ENCODE results near the gene TSGA10IP.

TSGA10IP gene

DNA sequence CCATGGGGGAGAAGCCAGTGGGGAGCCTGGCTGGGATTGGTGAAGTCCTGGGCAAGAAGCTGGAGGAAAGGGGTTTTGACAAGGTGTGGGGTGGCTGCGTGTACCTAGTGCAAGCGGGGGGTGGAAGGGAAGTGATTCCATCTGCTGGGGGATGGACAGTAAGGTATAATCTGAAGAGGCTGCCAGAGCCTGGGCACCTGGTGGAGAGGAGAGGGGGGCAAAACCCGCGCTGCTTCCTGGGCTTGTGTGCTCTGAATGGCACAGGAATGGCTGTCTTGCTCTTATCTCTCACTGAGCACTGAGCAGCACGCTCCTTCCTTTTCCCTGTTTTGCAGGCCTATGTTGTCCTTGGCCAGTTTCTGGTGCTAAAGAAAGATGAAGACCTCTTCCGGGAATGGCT is 58.0 kb downstream of the TSGA10IP start:
- H3K9me3 ChIP-seq (ENCODE audit: insufficient read depth, low read depth, low read length) = no peaks in the 10 kb centered on the region

DNA sequence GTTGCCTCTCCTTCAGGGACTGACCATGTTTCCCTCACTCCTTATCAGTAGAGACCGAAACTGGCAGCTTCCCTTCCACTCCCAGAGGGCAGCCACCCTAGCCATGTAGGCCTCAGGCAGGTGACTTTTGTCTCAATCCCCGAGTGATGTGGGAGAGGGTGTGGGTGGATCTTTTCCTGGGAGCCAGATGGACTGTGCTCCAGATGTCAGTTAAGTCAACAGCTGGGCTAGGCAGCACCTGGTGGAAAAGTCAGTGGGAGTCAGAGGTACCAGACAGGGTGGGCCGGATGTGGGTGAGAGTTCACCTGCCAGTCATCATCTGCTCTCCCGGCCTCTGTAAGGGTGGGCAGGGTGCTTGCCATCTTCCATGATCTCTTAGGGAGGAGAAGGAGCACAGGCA is 58.9 kb downstream of the TSGA10IP start:
- no CpG with 5 or more reads among the region's 4 CpGs for WGBS (ENCODE audit: extremely low coverage, insufficient coverage, insufficient read length)
- Histone ChIP-seq H2AK5ac (ENCODE audit: low read length) (no peak overlapping the region), H3K9me3 (ENCODE audit: insufficient read depth, low read depth, low read length) (no peaks in the 10 kb centered on the region)

More for the DNA sequence above, 58.0 kb downstream of the TSGA10IP start:
- H2AK5ac ChIP-seq (ENCODE audit: low read length) = no peak overlapping the region
- no CpG with 5 or more reads among the region's 6 CpGs for WGBS (ENCODE audit: extremely low coverage, insufficient coverage, insufficient read length)
- H3K4me2 ChIP-seq (ENCODE audit: low read length) = peak overlapping the region; percentile 94
- H3K27me3 ChIP-seq (ENCODE audit: insufficient read depth, low read length) = no peaks in the 10 kb centered on the region
- H3K14ac ChIP-seq (ENCODE audit: low read length) = no peak overlapping the region
- H2BK120ac ChIP-seq (ENCODE audit: insufficient read depth, low read length, poor library complexity) = no peak overlapping the region
- no peak overlapping the region for H3K23ac ChIP-seq (ENCODE audit: low read length)
- H3K79me1 ChIP-seq (ENCODE audit: low read length) = peaks cover 10% of the 10 kb centered on the region
- H3K79me2 ChIP-seq (ENCODE audit: control insufficient read depth, insufficient read depth, low read length, poor library complexity) = peaks cover 9% of the 10 kb centered on the region
- H3K27ac ChIP-seq (ENCODE audit: low read depth, low read length) = no peak overlapping the region
- peaks cover 9 to 16% of the 10 kb centered on the region in 2 experiments for H3K4me1 ChIP-seq (ENCODE audit: control insufficient read depth in 1 of 2, insufficient read depth in 2 of 2, low read length in 2 of 2)
- no peak overlapping the region for H2AFZ ChIP-seq (ENCODE audit: insufficient read depth, low read length, poor library complexity)
- peak overlapping the region; percentile 61 for H3K9ac ChIP-seq (ENCODE audit: low read length)
- no peak for DNase-seq
- peak overlapping the region; percentile 71 for H3K4ac ChIP-seq (ENCODE audit: low read depth, low read length)
- H2BK5ac ChIP-seq (ENCODE audit: low read depth, low read length, poor library complexity) = no peak overlapping the region
- H3K18ac ChIP-seq (ENCODE audit: low read length) = no peak overlapping the region
- H3K4me3 ChIP-seq (ENCODE audit: low read depth, low read length) = no peak overlapping the region
- H2BK12ac ChIP-seq (ENCODE audit: low read length) = no peak overlapping the region
- H3K36me3 ChIP-seq (ENCODE audit: control insufficient read depth in 1 of 2, insufficient read depth in 2 of 2, low read length in 2 of 2) = peaks cover 25 to 29% of the 10 kb centered on the region in 2 experiments
- peak overlapping the region; percentile 87 for H4K91ac ChIP-seq (ENCODE audit: low read depth, low read length)
- H4K8ac ChIP-seq (ENCODE audit: low read depth, low read length) = no peak overlapping the region
- H4K12ac ChIP-seq (ENCODE audit: low read depth, low read length) = no peak overlapping the region

GRCh38 chr11:66006134-66006890 is 61.0 kb downstream of the TSGA10IP start:
- no peak overlapping the region for H3K23ac ChIP-seq (ENCODE audit: low read length)

More for the DNA sequence above, 58.9 kb downstream of the TSGA10IP start:
- Histone ChIP-seq H3K18ac (ENCODE audit: low read length) (peak overlapping the region; percentile 29), H4K8ac (ENCODE audit: low read depth, low read length) (no peak overlapping the region), H2BK120ac (ENCODE audit: insufficient read depth, low read length, poor library complexity) (no peak overlapping the region), H3K4ac (ENCODE audit: low read depth, low read length) (peak overlapping the region; percentile 31), H3K4me3 (ENCODE audit: low read depth, low read length) (no peak overlapping the region), H4K91ac (ENCODE audit: low read depth, low read length) (no peak overlapping the region), H2BK5ac (ENCODE audit: low read depth, low read length, poor library complexity) (no peak overlapping the region), H4K12ac (ENCODE audit: low read depth, low read length) (no peak overlapping the region), H2AFZ (ENCODE audit: insufficient read depth, low read length, poor library complexity) (no peak overlapping the region), H3K36me3 (ENCODE audit: control insufficient read depth in 1 of 2, insufficient read depth in 2 of 2, low read length in 2 of 2) (peaks cover 19 to 21% of the 10 kb centered on the region in 2 experiments), H3K4me1 (ENCODE audit: control insufficient read depth in 1 of 2, insufficient read depth in 2 of 2, low read length in 2 of 2) (peaks cover 14 to 23% of the 10 kb centered on the region in 2 experiments), H3K4me2 (ENCODE audit: low read length) (no peak overlapping the region), H3K23ac (ENCODE audit: low read length) (no peak overlapping the region), H3K14ac (ENCODE audit: low read length) (no peak overlapping the region), H3K27ac (ENCODE audit: low read depth, low read length) (no peak overlapping the region), H3K27me3 (ENCODE audit: insufficient read depth, low read length) (no peaks in the 10 kb centered on the region), H3K9ac (ENCODE audit: low read length) (no peak overlapping the region), H3K79me1 (ENCODE audit: low read length) (peaks cover 10% of the 10 kb centered on the region), H3K79me2 (ENCODE audit: control insufficient read depth, insufficient read depth, low read length, poor library complexity) (peaks cover 9% of the 10 kb centered on the region), H2BK12ac (ENCODE audit: low read length) (no peak overlapping the region)
- no peak for DNase-seq

GRCh38 chr11:66006891-66007176 is 61.6 kb downstream of the TSGA10IP start:
- H3K27ac ChIP-seq (ENCODE audit: low read depth, low read length) = no peak overlapping the region
- no peak overlapping the region for H3K4ac ChIP-seq (ENCODE audit: low read depth, low read length)
- no peak overlapping the region for H3K23ac ChIP-seq (ENCODE audit: low read length)
- no peak overlapping the region for H4K91ac ChIP-seq (ENCODE audit: low read depth, low read length)
- no peak for DNase-seq
- no peak overlapping the region for H3K18ac ChIP-seq (ENCODE audit: low read length)
- no peak overlapping the region for H3K4me3 ChIP-seq (ENCODE audit: low read depth, low read length)
- no peak overlapping the region for H2BK5ac ChIP-seq (ENCODE audit: low read depth, low read length, poor library complexity)
- peaks cover 25 to 31% of the 10 kb centered on the region in 2 experiments for H3K4me1 ChIP-seq (ENCODE audit: control insufficient read depth in 1 of 2, insufficient read depth in 2 of 2, low read length in 2 of 2)
- H3K4me2 ChIP-seq (ENCODE audit: low read length) = no peak overlapping the region
- H4K12ac ChIP-seq (ENCODE audit: low read depth, low read length) = no peak overlapping the region
- H4K8ac ChIP-seq (ENCODE audit: low read depth, low read length) = no peak overlapping the region
- peak overlapping the region; percentile 4 for H2AK5ac ChIP-seq (ENCODE audit: low read length)
- WGBS (ENCODE audit: extremely low coverage, insufficient coverage, insufficient read length) = no CpG with 5 or more reads among the region's 4 CpGs
- no peaks in the 10 kb centered on the region for H3K9me3 ChIP-seq (ENCODE audit: insufficient read depth, low read depth, low read length)
- H3K79me1 ChIP-seq (ENCODE audit: low read length) = peaks cover 16% of the 10 kb centered on the region
- H3K14ac ChIP-seq (ENCODE audit: low read length) = no peak overlapping the region
- H2BK12ac ChIP-seq (ENCODE audit: low read length) = peak overlapping the region; percentile 2
- H3K9ac ChIP-seq (ENCODE audit: low read length) = no peak overlapping the region
- no peak overlapping the region for H2BK120ac ChIP-seq (ENCODE audit: insufficient read depth, low read length, poor library complexity)
- no peak overlapping the region for H2AFZ ChIP-seq (ENCODE audit: insufficient read depth, low read length, poor library complexity)
- peaks cover 8 to 9% of the 10 kb centered on the region in 2 experiments for H3K36me3 ChIP-seq (ENCODE audit: control insufficient read depth in 1 of 2, insufficient read depth in 2 of 2, low read length in 2 of 2)
- H3K79me2 ChIP-seq (ENCODE audit: control insufficient read depth, insufficient read depth, low read length, poor library complexity) = peaks cover 6% of the 10 kb centered on the region
- no peaks in the 10 kb centered on the region for H3K27me3 ChIP-seq (ENCODE audit: insufficient read depth, low read length)

More at GRCh38 chr11:66006134-66006890, 61.0 kb downstream of the TSGA10IP start:
- peaks cover 14% of the 10 kb centered on the region for H3K79me1 ChIP-seq (ENCODE audit: low read length)
- H3K27me3 ChIP-seq (ENCODE audit: insufficient read depth, low read length) = no peaks in the 10 kb centered on the region
- no peak overlapping the region for H2AK5ac ChIP-seq (ENCODE audit: low read length)
- H3K4ac ChIP-seq (ENCODE audit: low read depth, low read length) = no peak overlapping the region
- H3K9ac ChIP-seq (ENCODE audit: low read length) = no peak overlapping the region
- H3K18ac ChIP-seq (ENCODE audit: low read length) = no peak overlapping the region
- no peak overlapping the region for H2BK120ac ChIP-seq (ENCODE audit: insufficient read depth, low read length, poor library complexity)
- DNase-seq = no peak
- H4K91ac ChIP-seq (ENCODE audit: low read depth, low read length) = peak overlapping the region; percentile 20
- H2BK5ac ChIP-seq (ENCODE audit: low read depth, low read length, poor library complexity) = no peak overlapping the region
- H3K9me3 ChIP-seq (ENCODE audit: insufficient read depth, low read depth, low read length) = no peaks in the 10 kb centered on the region
- no peak overlapping the region for H2AFZ ChIP-seq (ENCODE audit: insufficient read depth, low read length, poor library complexity)
- no peak overlapping the region for H4K12ac ChIP-seq (ENCODE audit: low read depth, low read length)
- peaks cover 8 to 9% of the 10 kb centered on the region in 2 experiments for H3K36me3 ChIP-seq (ENCODE audit: control insufficient read depth in 1 of 2, insufficient read depth in 2 of 2, low read length in 2 of 2)
- H3K4me2 ChIP-seq (ENCODE audit: low read length) = no peak overlapping the region
- no peak overlapping the region for H3K27ac ChIP-seq (ENCODE audit: low read depth, low read length)
- no peak overlapping the region for H2BK12ac ChIP-seq (ENCODE audit: low read length)
- H4K8ac ChIP-seq (ENCODE audit: low read depth, low read length) = no peak overlapping the region
- H3K4me3 ChIP-seq (ENCODE audit: low read depth, low read length) = no peak overlapping the region
- WGBS (ENCODE audit: extremely low coverage, insufficient coverage, insufficient read length) = no CpG with 5 or more reads among the region's 13 CpGs
- peaks cover 9% of the 10 kb centered on the region for H3K79me2 ChIP-seq (ENCODE audit: control insufficient read depth, insufficient read depth, low read length, poor library complexity)
- no peak overlapping the region for H3K14ac ChIP-seq (ENCODE audit: low read length)
- peaks cover 21 to 25% of the 10 kb centered on the region in 2 experiments for H3K4me1 ChIP-seq (ENCODE audit: control insufficient read depth in 1 of 2, insufficient read depth in 2 of 2, low read length in 2 of 2)
